ENCODE measurements around the gene NUMBL. TPM values are rescaled to one million over a fixed set of nuclear protein-coding genes. Genes with fewer than 3 reads are reported as not detected.

NUMBL gene
- total and polyA plus RNA-seq, 2 of the 8 experiments (the other 6 are each of a cell fraction or from before 2014, with no cell fraction given), result 13.5 to 24.8 TPM

DNA sequence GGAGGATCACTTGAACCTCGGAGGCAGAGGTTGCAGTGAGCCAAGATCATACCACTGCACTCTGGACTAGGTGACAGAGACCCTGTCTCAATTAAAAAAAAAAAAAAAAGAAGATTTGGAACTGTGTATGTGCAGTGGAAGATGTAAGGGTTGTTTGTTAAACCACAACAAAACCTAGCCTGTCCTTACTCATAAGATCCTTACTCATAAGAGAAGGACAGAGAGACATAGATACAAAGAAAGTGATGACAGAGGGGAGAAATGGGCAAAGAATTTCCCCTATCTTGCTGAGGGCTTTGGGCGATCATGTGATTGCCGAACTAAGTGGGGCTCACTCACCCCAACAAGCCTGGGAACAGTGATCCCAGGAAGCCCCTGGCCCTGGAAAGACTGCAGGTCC, 34.4 kb upstream of the NUMBL start:
- Histone ChIP-seq H3K79me2 (ENCODE audit: control insufficient read depth in 1 of 2, insufficient read depth in 2 of 2, low read length in 2 of 2) (peaks cover 0 to 12% of the 10 kb centered on the region in 2 experiments; a peak in 1 of 4 replicates), H3K18ac (ENCODE audit: extremely low read depth, low read length) (no peak overlapping the region), H4K5ac (ENCODE audit: insufficient read length, low read depth, low read length) (no peak overlapping the region), H4K91ac (replicated peaks; ENCODE audit: insufficient read length, low read length) (no peak overlapping the region), H3K23ac (ENCODE audit: insufficient read length) (no peak overlapping the region), H2AK5ac (ENCODE audit: low read depth, low read length) (no peak overlapping the region), H3K9me3 (ENCODE audit: insufficient read depth in 2 of 2, low read depth in 1 of 2, low read length in 1 of 2) (no peaks in the 10 kb centered on the region), H3K4me3 (ENCODE audit: extremely low read depth in 1 of 4, insufficient read depth in 2 of 4, low read depth in 3 of 4, low read length in 4 of 4) (no peak overlapping the region), H4K20me1 (replicated peaks in 1 of 2; ENCODE audit: control insufficient read depth in 1 of 2, insufficient read depth in 2 of 2, low read length in 2 of 2) (no peaks in the 10 kb centered on the region), H3K27ac (ENCODE audit: low read depth, low read length) (no peak overlapping the region), H2BK12ac (ENCODE audit: low read depth, low read length) (no peak overlapping the region), H4K8ac (ENCODE audit: extremely low read depth, insufficient read depth, low read length) (no peak overlapping the region), H3K23me2 (ENCODE audit: low read depth, low read length) (no peaks in the 10 kb centered on the region), H3K36me3 (ENCODE audit: control insufficient read depth in 2 of 4, insufficient read depth in 4 of 4, low read length in 3 of 4) (peaks cover 0 to 10% (median 2%) of the 10 kb centered on the region in 4 experiments; a peak in 4 of 8 replicates), H3K9ac (replicated peaks in 1 of 4; ENCODE audit: extremely low read depth in 1 of 4, low read depth in 3 of 4, low read length in 3 of 4) (no peak overlapping the region), H3K4ac (replicated peaks; ENCODE audit: insufficient read length, low read depth, low read length) (no peak overlapping the region), H2BK15ac (ENCODE audit: low read length) (no peak overlapping the region), H3K79me1 (ENCODE audit: low read depth, low read length) (peaks cover 7% of the 10 kb centered on the region), H3K27me3 (replicated peaks in 1 of 4; ENCODE audit: control insufficient read depth in 3 of 4, extremely low read depth in 1 of 4, insufficient read depth in 3 of 4, low read length in 3 of 4) (no peaks in the 10 kb centered on the region), H2BK20ac (ENCODE audit: low read length) (no peak overlapping the region), H3K4me1 (replicated peaks in 1 of 4; ENCODE audit: control insufficient read depth in 3 of 4, insufficient read depth in 4 of 4, low read length in 3 of 4) (no peaks in the 10 kb centered on the region), H3K4me2 (ENCODE audit: insufficient read depth in 1 of 2, low read depth in 2 of 2, low read length in 2 of 2) (no peak overlapping the region), H2BK5ac (ENCODE audit: low read depth, low read length) (no peak overlapping the region), H2BK120ac (replicated peaks; ENCODE audit: low read depth, low read length) (no peak overlapping the region), H2AFZ (ENCODE audit: low read length) (no peak overlapping the region), H3K56ac (replicated peaks; ENCODE audit: insufficient read length, low read depth, low read length) (no peak overlapping the region), H3K14ac (ENCODE audit: insufficient read length) (no peak overlapping the region)
- FAIRE-seq (no peak), DNase-seq (ENCODE audit: low read depth in 1 of 2, low spot score in 2 of 2) (no peak)
- ChIA-PET CTCF (ENCODE audit: partially characterized antibody) (interaction anchor here (0.5 kb wide), 1 partner anchor 825 kb away, joined by 5 read pairs; no protein-coding TSS in a partner anchor), POLR2A (ENCODE audit: partially characterized antibody) (interaction anchor here (1.0 to 2.6 kb wide), 3 partner anchors 11 to 33 kb away, joined by 4 to 9 read pairs (median 4); no protein-coding TSS in a partner anchor)
- TF ChIP-seq POLR2A (IDR thresholded peaks at IDR 0.05; ENCODE audit: control extremely low read depth in 1 of 2, low read depth in 2 of 2, low read length in 2 of 2), result no peak
- 97% methylated on average over 3 of the region's 3 CpGs; no CpG with 5 or more reads in 1 of the 2 experiments for WGBS, 2 experiments (ENCODE audit: extremely low coverage in 1 of 2, insufficient coverage in 1 of 2, insufficient read length in 1 of 2, insufficient replicate concordance in 2 of 2, low coverage in 1 of 2, low lambda C conversion rate in 2 of 2, missing lambda C conversion rate in 1 of 2)
